NOMO-1 (cell line): Measurements from ENCODE around the gene RNF14.
"Not testable (repeated sequence)": the region's sequence is repeated elsewhere in the genome, so short reads cannot be mapped to it uniquely, and the experiment has no call there.

Experiments used
- DNase-seq, 2 experiments: peaks; one replicate each; lab custom pipeline; 2025; ENCODE audit not compliant: unreplicated experiment in 2 of 2; lab: John Stamatoyannopoulos, UW

The RNF14 gene

GRCh38 chr5:142012792-142013388 lies 44.0 kb downstream of the RNF14 start, which contains the start of gene GNPDA1:
GNPDA1 (minus strand) TSS chr5:142013027; CDS start chr5:142012035, 992 bp downstream.
- peak; percentile 60 to 82 for DNase-seq

GRCh38 chr5:142013734-142014521 lies 45.0 kb downstream of the RNF14 start:
- no peak for DNase-seq

GRCh38 chr5:142014911-142015584 lies 46.1 kb downstream of the RNF14 start:
- peak; percentile 38 to 61 for DNase-seq

- peak; percentile 72 to 80 for DNase-seq
Observed at GRCh38 chr5:142015781-142016533, 47.1 kb downstream of the RNF14 start.

GRCh38 chr5:142016556-142016955 lies 47.7 kb downstream of the RNF14 start:
- no peak for DNase-seq

- DNase-seq: peak; percentile 32 to 70
Observed at GRCh38 chr5:142017832-142018427, 49.0 kb downstream of the RNF14 start.

- DNase-seq: no peak
Observed at GRCh38 chr5:142020122-142020659, 51.3 kb downstream of the RNF14 start.

- no peak for DNase-seq
Observed at GRCh38 chr5:142023836-142024235, 54.9 kb downstream of the RNF14 start.

- peak; percentile 89 to 92 for DNase-seq
Observed at GRCh38 chr5:142024771-142025304, 55.9 kb downstream of the RNF14 start.

GRCh38 chr5:142025637-142026036 lies 56.7 kb downstream of the RNF14 start:
- DNase-seq: no peak

- DNase-seq: no peak
Observed at GRCh38 chr5:142032150-142032549, 63.2 kb downstream of the RNF14 start.

GRCh38 chr5:142032747-142033631 lies 64.1 kb downstream of the RNF14 start:
- DNase-seq: no peak

GRCh38 chr5:142033632-142034567 lies 65.0 kb downstream of the RNF14 start:
- DNase-seq: not testable (repeated sequence)

- DNase-seq: no peak
Observed at GRCh38 chr5:142034994-142035393, 66.1 kb downstream of the RNF14 start.

- no peak for DNase-seq
Observed at GRCh38 chr5:142036918-142037317, 68.0 kb downstream of the RNF14 start.

- not testable (repeated sequence) for DNase-seq
Observed at GRCh38 chr5:142037599-142037998, 68.7 kb downstream of the RNF14 start.

GRCh38 chr5:142038735-142039134 lies 69.8 kb downstream of the RNF14 start:
- DNase-seq: no peak
